Psoas muscle (tissue), 8 donors: Measurements from ENCODE around the gene EMC6. TPM values are rescaled to one million over a fixed set of nuclear protein-coding genes. Genes with fewer than 3 reads are reported as not detected.

Experiments used
- ATAC-seq, 4 donors: fragments of 200-7000 bp; cut with Tn5 transposase; one replicate each; pipeline ENCODE4 v1.9.1; 2020; ENCODE audit warnings: moderate library complexity in 3 of 4, mild to moderate bottlenecking in 2 of 4
- DNase-seq, 2 donors: peaks; one replicate each; pipeline ENCODE4 v3.0.0-alpha.2; 2020
- H3K27ac ChIP-seq: fragments of 200-600 bp; one replicate; pipeline ENCODE4 v1.8.0; 2022
- H3K27me3 ChIP-seq, 3 donors: fragments of 200-600 bp in 1 of 3; one replicate each; pipeline versions ENCODE4 v1.6.1 to v1.8.0; 2013 to 2022; ENCODE audit warnings: low read length in 2 of 3, mild to moderate bottlenecking in 2 of 3, moderate library complexity in 1 of 3; ENCODE audit not compliant: insufficient read depth in 3 of 3
- H3K36me3 ChIP-seq, 2 donors: fragments of 200-600 bp in 1 of 2; one replicate each; pipeline versions ENCODE4 v1.6.1 to v1.8.0; 2013 to 2022; ENCODE audit warnings: low read depth in 1 of 2, mild to moderate bottlenecking in 1 of 2, moderate library complexity in 1 of 2; ENCODE audit not compliant: insufficient read depth in 1 of 2
- H3K4me1 ChIP-seq: fragments of 200-600 bp; one replicate; pipeline ENCODE4 v1.8.0; 2022
- H3K4me3 ChIP-seq: fragments of 200-600 bp; one replicate; pipeline ENCODE4 v1.8.0; 2022; ENCODE audit warnings: mild to moderate bottlenecking
- H3K9me3 ChIP-seq: fragments of 200-600 bp; one replicate; pipeline ENCODE4 v1.8.0; 2022
- WGBS, 3 donors: extraction: QIAGEN DNeasy Blood & Tissue Kit; methylation state at CpG; one replicate each; pipeline versions ENCODE4 v1.1.6 to v1.1.7; 2013; 5-methylcytosine and 5-hydroxymethylcytosine counted together
- intact Hi-C, 2 donors: fragments of 100-400 bp; cut with DNase I; formaldehyde crosslinking; loops; one replicate each; pipeline versions ENCODE4 v1.11.0 to v1.14.2; 2022
- polyA plus RNA-seq, 3 donors: library from polyadenylated mRNA; stranded (reverse); fragments of 200-250 nt; gene quantifications; one replicate each; pipeline ENCODE4 v1.2.3, GENCODE V29; 2013
- total RNA-seq, 4 donors: library from RNA; stranded (reverse); fragmentation: NEBNext Ultra II Directional in 2 of 4; extraction: Animal tissue kit (Norgen Biotek cat#: 25700) in 2 of 4; gene quantifications; one replicate each; pipeline versions ENCODE4 v1.2.1 to v1.2.4, GENCODE V29; 2021 to 2023
- TF ChIP-seq, protein P1 (sequence below): fragments of 200-600 bp; IDR thresholded peaks from one replicate; pipeline ENCODE4 v1.8.0; 2022; ENCODE audit warnings: antibody characterized with exemption
- donor health status: healthy with polysubstance abuse.
- donor health status: DM: no; HTN: no; CAD: no; lungs with moderate emphysema.
- donor health status: Bipolar disorder and iron deficiency.
- donor health status: healthy.
- donor health status: DM: yes; HTN: yes; CAD: no.
- donor health status: DM: no; HTN: no; CAD: no.
- donor health status: DM: no; HTN: no; CAD: no.
- donor health status: DM: yes; HTN: yes; CAD: no.

EMC6 gene
- total and polyA plus RNA-seq, 7 donors = 91.6 to 270 (median 135) TPM

- Histone ChIP-seq H3K27me3 (no peaks in the 10 kb centered on the region), H3K4me1 (no peaks in the 10 kb centered on the region), H3K4me3 (no peak overlapping the region), H3K9me3 (no peaks in the 10 kb centered on the region), H3K36me3 (peaks cover 5 to 80% of the 10 kb centered on the region in 2 donors), H3K27ac (no peak overlapping the region)
- intact Hi-C loops = no loop called here
- ATAC-seq (no peak), DNase-seq (no peak)
- TF ChIP-seq, protein P1, sequence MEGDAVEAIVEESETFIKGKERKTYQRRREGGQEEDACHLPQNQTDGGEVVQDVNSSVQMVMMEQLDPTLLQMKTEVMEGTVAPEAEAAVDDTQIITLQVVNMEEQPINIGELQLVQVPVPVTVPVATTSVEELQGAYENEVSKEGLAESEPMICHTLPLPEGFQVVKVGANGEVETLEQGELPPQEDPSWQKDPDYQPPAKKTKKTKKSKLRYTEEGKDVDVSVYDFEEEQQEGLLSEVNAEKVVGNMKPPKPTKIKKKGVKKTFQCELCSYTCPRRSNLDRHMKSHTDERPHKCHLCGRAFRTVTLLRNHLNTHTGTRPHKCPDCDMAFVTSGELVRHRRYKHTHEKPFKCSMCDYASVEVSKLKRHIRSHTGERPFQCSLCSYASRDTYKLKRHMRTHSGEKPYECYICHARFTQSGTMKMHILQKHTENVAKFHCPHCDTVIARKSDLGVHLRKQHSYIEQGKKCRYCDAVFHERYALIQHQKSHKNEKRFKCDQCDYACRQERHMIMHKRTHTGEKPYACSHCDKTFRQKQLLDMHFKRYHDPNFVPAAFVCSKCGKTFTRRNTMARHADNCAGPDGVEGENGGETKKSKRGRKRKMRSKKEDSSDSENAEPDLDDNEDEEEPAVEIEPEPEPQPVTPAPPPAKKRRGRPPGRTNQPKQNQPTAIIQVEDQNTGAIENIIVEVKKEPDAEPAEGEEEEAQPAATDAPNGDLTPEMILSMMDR = no peak
- 59 to 66% (median 64%) methylated on average over 16 of the region's 16 CpGs for WGBS, 3 donors
Measured at GRCh38 chr17:3626831-3627768, 41.5 kb upstream of the EMC6 start.

DNA sequence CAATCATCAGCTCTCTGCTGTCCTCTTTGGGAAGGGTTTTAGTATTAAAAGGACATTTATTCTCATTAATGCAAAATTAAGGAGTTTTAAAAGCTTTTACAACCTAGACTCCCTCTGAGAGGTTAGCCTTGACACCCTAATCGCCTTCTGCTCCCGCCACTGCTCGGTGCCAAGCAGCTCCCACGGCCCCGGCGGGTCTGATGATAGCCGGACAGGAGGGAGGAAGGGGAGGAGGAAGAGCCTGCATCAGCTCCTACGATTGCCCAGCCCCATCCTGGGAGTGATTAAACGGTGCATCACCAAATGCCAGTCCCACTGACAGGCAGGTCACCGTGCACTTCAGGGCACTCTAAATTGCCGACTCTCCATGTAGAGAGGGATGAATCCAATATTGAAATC is 40.8 kb upstream of the EMC6 start:
- ATAC-seq = no peak
- H3K36me3 ChIP-seq = peaks cover 5 to 79% of the 10 kb centered on the region in 2 donors
- no peaks in the 10 kb centered on the region for H3K9me3 ChIP-seq
- H3K27ac ChIP-seq = no peak overlapping the region
- no peaks in the 10 kb centered on the region for H3K4me1 ChIP-seq
- intact Hi-C loops = no loop called here
- H3K4me3 ChIP-seq = no peak overlapping the region
- 63 to 81% (median 75%) methylated on average over 10 to 11 of the region's 11 CpGs for WGBS, 3 donors
- H3K27me3 ChIP-seq = no peaks in the 10 kb centered on the region
- no peak for DNase-seq
- TF ChIP-seq, protein P1 = no peak

GRCh38 chr17:3630781-3631180 is 37.8 kb upstream of the EMC6 start:
- Histone ChIP-seq H3K27ac (no peak overlapping the region), H3K27me3 (no peaks in the 10 kb centered on the region), H3K4me1 (peaks cover 7% of the 10 kb centered on the region), H3K36me3 (peaks cover 0 to 56% of the 10 kb centered on the region in 2 donors), H3K9me3 (no peaks in the 10 kb centered on the region), H3K4me3 (no peak overlapping the region)
- DNase-seq = no peak
- intact Hi-C loops = no loop called here
- no peak for ATAC-seq
- WGBS, 3 donors = 83 to 86% (median 84%) methylated on average over 10 of the region's 10 CpGs
- TF ChIP-seq, protein P1 = no peak

- DNase-seq (no peak), ATAC-seq (no peak)
- peaks cover 8% of the 10 kb centered on the region for H3K4me1 ChIP-seq
- no peak overlapping the region for H3K27ac ChIP-seq
- H3K36me3 ChIP-seq = peaks cover 0 to 45% of the 10 kb centered on the region in 2 donors
- intact Hi-C loops = no loop called here
- H3K4me3 ChIP-seq = no peak overlapping the region
- 94 to 98% (median 97%) methylated on average over 7 of the region's 7 CpGs for WGBS, 3 donors
- H3K27me3 ChIP-seq = no peaks in the 10 kb centered on the region
- no peaks in the 10 kb centered on the region for H3K9me3 ChIP-seq
- TF ChIP-seq, protein P1 = no peak
Measured at GRCh38 chr17:3632287-3632686, 36.3 kb upstream of the EMC6 start.
